ENCODE measurements around the gene ZFPL1. TPM values are rescaled to one million over a fixed set of nuclear protein-coding genes. Genes with fewer than 3 reads are reported as not detected.

The ZFPL1 gene
- total RNA-seq, 1 donor from 2014 or later: 25.9 TPM

DNA sequence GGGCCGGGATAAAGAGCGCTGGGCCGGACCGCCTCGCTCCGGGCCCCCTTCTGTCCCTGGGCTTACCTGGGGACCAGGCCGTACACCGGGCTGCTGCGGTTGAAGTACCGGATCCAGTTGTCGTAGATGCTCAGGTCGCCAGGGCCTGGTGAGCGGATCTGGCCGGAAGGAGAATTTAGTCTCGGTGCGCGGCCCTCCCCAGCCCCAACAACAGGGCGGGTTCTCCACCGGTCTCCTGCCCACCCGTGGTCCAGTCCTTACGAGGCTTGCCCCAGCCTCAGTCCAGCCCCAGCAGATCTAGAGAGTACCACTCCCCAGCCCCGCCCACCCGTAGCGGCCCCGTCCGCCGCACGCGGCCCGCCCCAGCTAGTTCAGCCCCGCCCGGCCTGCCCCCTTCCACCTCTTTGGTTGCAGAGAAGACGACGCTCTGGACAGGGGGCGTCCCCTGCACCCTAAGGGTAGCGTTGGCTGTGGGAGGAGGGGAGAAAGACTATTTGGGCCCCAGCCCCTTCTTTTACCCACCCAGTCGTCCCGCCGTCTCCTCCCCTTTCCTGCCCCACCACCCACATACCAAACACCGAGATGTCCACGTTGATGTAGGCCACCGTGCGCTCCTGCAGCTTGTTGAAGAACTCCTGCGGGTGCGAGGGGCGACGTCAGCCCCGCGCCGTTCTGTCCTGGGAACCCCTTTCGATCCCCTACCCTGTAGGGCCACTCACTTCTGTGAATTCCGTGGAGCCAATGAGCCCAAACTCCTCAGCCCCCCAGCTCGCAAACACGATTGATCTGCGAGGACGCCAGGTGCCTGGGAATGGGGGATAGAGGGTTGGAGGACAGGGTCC is 36.2 kb upstream of the ZFPL1 start:
- peaks cover 9% of the 10 kb centered on the region for H3K36me3 Mint-ChIP-seq (ENCODE audit: low read depth, unreplicated experiment)
- H3K4me3 Mint-ChIP-seq (ENCODE audit: unreplicated experiment): no peak overlapping the region
- H3K27me3 Mint-ChIP-seq (ENCODE audit: unreplicated experiment): peaks cover 1% of the 10 kb centered on the region
- H3K4me1 Mint-ChIP-seq (ENCODE audit: unreplicated experiment): peaks cover 4% of the 10 kb centered on the region
- H3K27ac Mint-ChIP-seq (ENCODE audit: unreplicated experiment): no peak overlapping the region
- no peaks in the 10 kb centered on the region for H3K9me3 Mint-ChIP-seq (ENCODE audit: unreplicated experiment)
- no peak for DNase-seq (ENCODE audit: low spot score)
- TF ChIP-seq, protein P1, sequence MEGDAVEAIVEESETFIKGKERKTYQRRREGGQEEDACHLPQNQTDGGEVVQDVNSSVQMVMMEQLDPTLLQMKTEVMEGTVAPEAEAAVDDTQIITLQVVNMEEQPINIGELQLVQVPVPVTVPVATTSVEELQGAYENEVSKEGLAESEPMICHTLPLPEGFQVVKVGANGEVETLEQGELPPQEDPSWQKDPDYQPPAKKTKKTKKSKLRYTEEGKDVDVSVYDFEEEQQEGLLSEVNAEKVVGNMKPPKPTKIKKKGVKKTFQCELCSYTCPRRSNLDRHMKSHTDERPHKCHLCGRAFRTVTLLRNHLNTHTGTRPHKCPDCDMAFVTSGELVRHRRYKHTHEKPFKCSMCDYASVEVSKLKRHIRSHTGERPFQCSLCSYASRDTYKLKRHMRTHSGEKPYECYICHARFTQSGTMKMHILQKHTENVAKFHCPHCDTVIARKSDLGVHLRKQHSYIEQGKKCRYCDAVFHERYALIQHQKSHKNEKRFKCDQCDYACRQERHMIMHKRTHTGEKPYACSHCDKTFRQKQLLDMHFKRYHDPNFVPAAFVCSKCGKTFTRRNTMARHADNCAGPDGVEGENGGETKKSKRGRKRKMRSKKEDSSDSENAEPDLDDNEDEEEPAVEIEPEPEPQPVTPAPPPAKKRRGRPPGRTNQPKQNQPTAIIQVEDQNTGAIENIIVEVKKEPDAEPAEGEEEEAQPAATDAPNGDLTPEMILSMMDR (IDR thresholded peaks at IDR 0.05; ENCODE audit: unreplicated experiment): no peak

DNA sequence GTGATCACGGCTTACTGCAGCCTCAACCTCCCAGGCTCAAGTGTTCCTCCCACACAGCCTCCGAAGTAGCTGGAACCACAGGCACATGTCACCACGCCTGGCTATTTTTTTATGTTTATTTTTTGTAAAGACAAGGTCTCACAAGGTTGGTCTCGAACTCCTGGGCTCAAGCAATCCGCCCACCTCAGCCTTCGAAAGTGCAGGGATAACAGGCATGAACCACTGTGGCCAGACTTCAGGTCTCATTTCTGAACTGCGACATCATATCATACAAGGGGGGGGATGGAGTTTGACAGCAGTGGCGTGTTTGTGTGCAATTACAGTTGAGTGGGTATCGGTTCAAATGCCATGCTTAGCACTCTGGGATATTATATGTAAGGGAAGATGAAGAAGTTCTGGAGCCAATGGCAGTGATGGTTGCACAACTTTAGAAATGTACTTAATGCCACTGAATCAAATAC is 32.6 kb upstream of the ZFPL1 start:
- DNase-seq (ENCODE audit: low spot score): no peak
- H3K27ac Mint-ChIP-seq (ENCODE audit: unreplicated experiment): no peak overlapping the region
- no peaks in the 10 kb centered on the region for H3K9me3 Mint-ChIP-seq (ENCODE audit: unreplicated experiment)
- H3K36me3 Mint-ChIP-seq (ENCODE audit: low read depth, unreplicated experiment): peaks cover 4% of the 10 kb centered on the region
- H3K27me3 Mint-ChIP-seq (ENCODE audit: unreplicated experiment): peaks cover 1% of the 10 kb centered on the region
- H3K4me1 Mint-ChIP-seq (ENCODE audit: unreplicated experiment): peaks cover 4% of the 10 kb centered on the region
- TF ChIP-seq, protein P1 (IDR thresholded peaks at IDR 0.05; ENCODE audit: unreplicated experiment): no peak
- H3K4me3 Mint-ChIP-seq (ENCODE audit: unreplicated experiment): no peak overlapping the region

DNA sequence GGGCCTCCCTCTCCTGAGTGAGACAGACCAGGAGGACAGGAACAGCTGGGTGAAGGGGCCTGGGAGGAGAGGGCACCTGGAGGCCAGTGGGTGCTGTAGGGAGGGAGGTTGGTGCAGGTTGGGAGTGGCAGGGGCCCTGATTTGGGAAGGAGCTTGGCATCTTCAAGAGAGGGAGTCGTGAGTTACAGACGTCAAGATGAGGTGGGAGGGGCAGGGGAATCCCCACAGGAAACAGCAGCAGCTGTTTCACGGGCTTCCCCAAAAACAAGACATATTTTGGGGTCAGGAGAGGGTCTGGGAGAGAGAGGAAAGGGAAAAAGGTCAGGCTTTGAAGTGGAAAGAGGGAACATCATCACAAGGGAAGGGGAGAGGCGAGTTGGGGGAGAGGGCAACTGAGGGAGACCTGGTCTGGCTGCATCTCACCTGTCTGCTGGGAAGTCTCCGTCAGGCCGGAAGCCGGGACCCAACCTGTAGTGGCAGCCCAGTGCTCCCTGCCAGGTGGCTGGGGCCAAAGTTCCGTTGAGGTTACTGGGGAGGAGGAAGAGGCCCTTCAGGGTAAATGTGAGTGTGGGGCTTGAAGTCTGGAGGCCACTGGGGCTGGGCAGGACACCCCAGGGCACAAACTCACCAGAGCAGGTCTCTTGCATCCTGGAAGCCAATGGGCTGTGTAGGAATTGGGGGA is 30.1 kb upstream of the ZFPL1 start:
- no peak overlapping the region for H3K27ac Mint-ChIP-seq (ENCODE audit: unreplicated experiment)
- H3K36me3 Mint-ChIP-seq (ENCODE audit: low read depth, unreplicated experiment): no peaks in the 10 kb centered on the region

DNA sequence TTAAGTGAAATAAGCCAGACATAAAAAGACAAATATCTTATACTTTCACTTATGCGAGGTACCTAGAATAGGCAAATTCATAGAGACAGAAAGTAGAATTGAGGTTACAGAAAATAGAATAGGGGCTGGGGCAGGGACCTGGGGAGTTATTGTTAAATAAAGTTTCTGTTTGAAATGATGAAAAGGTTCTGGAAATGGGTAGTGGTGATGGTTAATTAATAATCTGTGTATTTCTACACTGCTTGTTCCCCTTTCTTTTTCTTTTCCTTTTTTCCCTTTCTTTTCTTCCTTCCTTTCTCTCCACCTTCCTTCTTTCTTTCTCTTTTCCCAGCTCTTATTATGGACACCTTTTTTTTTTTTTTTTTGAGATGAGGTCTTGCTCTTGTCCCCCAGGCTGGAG is 28.5 kb upstream of the ZFPL1 start:
- Mint-ChIP-seq H3K9me3 (ENCODE audit: unreplicated experiment) (no peaks in the 10 kb centered on the region), H3K4me3 (ENCODE audit: unreplicated experiment) (no peak overlapping the region), H3K27me3 (ENCODE audit: unreplicated experiment) (no peaks in the 10 kb centered on the region), H3K27ac (ENCODE audit: unreplicated experiment) (no peak overlapping the region), H3K36me3 (ENCODE audit: low read depth, unreplicated experiment) (no peaks in the 10 kb centered on the region), H3K4me1 (ENCODE audit: unreplicated experiment) (no peaks in the 10 kb centered on the region)
- TF ChIP-seq, protein P1 (IDR thresholded peaks at IDR 0.05; ENCODE audit: unreplicated experiment): no peak
- DNase-seq (ENCODE audit: low spot score): no peak

More for the DNA sequence above, 30.1 kb upstream of the ZFPL1 start:
- H3K9me3 Mint-ChIP-seq (ENCODE audit: unreplicated experiment): no peaks in the 10 kb centered on the region
- DNase-seq (ENCODE audit: low spot score): no peak
- H3K4me3 Mint-ChIP-seq (ENCODE audit: unreplicated experiment): no peak overlapping the region
- no peaks in the 10 kb centered on the region for H3K4me1 Mint-ChIP-seq (ENCODE audit: unreplicated experiment)
- no peaks in the 10 kb centered on the region for H3K27me3 Mint-ChIP-seq (ENCODE audit: unreplicated experiment)
- TF ChIP-seq, protein P1 (IDR thresholded peaks at IDR 0.05; ENCODE audit: unreplicated experiment): no peak

DNA sequence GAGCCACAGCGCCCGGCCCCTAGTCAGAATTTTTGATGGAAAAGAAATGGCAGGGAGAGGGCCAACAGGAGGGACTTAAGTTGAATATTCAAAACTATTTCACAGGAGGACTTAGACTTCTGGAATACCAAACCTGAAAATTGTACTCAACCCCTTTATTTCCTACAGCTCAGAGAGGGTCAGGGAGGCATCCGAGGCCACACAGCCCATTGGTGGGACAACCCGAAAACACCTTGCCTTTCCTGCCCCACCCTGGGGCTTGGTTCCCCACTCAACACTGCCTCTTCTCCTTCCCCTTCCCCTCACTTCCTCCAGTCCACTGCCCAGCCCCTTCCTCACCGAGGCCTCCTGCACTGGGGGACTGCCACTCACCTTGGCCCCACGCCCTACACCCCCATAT is 27.0 kb upstream of the ZFPL1 start:
- Mint-ChIP-seq H3K27ac (ENCODE audit: unreplicated experiment) (no peak overlapping the region), H3K9me3 (ENCODE audit: unreplicated experiment) (no peaks in the 10 kb centered on the region), H3K27me3 (ENCODE audit: unreplicated experiment) (peaks cover 6% of the 10 kb centered on the region), H3K36me3 (ENCODE audit: low read depth, unreplicated experiment) (no peaks in the 10 kb centered on the region), H3K4me3 (ENCODE audit: unreplicated experiment) (no peak overlapping the region), H3K4me1 (ENCODE audit: unreplicated experiment) (no peaks in the 10 kb centered on the region)
- TF ChIP-seq, protein P1 (IDR thresholded peaks at IDR 0.05; ENCODE audit: unreplicated experiment): no peak
- DNase-seq (ENCODE audit: low spot score): no peak
